Measurements from ENCODE around the gene CTIF.

- no peak for TF ChIP-seq NRF1 (IDR thresholded peaks at IDR 0.05; ENCODE audit: low read depth, low read length)
- no peak for TF ChIP-seq CTCF (IDR thresholded peaks at IDR 0.05)
- peak; percentile 63; the same call in 1 of the 2 replicates for TF ChIP-seq MXI1 (IDR thresholded peaks at IDR 0.05; ENCODE audit: low read depth, low read length)
- TF ChIP-seq SIN3A (IDR thresholded peaks at IDR 0.05; ENCODE audit: borderline replicate concordance, low read depth, low read length): no peak; the same call in 1 of the 2 replicates
- no peak for TF ChIP-seq POLR2AphosphoS5 (IDR thresholded peaks at IDR 0.05; ENCODE audit: low read depth, low read length)
Measured at GRCh38 chr18:48539406-48540250, 797 bp downstream of the CTIF start.

Data from SK-N-SH (cell line).